Colonic mucosa (tissue), 4 donors: ENCODE data around the gene ARID4B. TPM values are rescaled to one million over a fixed set of nuclear protein-coding genes. Genes with fewer than 3 reads are reported as not detected.

Experiments
- DNase-seq: peaks from one replicate; pipeline ENCODE4 v3.0.0-alpha.2; 2020
- H3K27ac ChIP-seq: fragments of 200-600 bp; one replicate; pipeline ENCODE4 v1.8.0; 2021
- H3K27me3 ChIP-seq: fragments of 200-600 bp; one replicate; pipeline ENCODE4 v1.8.0; 2021
- H3K36me3 ChIP-seq: fragments of 200-600 bp; one replicate; pipeline ENCODE4 v1.8.0; 2021
- H3K4me1 ChIP-seq: fragments of 200-600 bp; one replicate; pipeline ENCODE4 v1.8.0; 2021; ENCODE audit warnings: mild to moderate bottlenecking
- H3K4me3 ChIP-seq: fragments of 200-600 bp; one replicate; pipeline ENCODE4 v1.8.0; 2021
- H3K9ac ChIP-seq, 2 donors: one replicate each; pipeline ENCODE4 v1.7.0; 2013; ENCODE audit warnings: control low read depth in 2 of 2, low read depth in 2 of 2, low read length in 2 of 2
- H3K9me3 ChIP-seq: fragments of 200-600 bp; one replicate; pipeline ENCODE4 v1.8.0; 2021
- intact Hi-C: fragments of 100-400 bp; cut with DNase I; formaldehyde crosslinking; loops from one replicate; pipeline ENCODE4 v1.14.1; 2022
- total RNA-seq, 2 donors: library from RNA; stranded (reverse); fragmentation: NEBNext Ultra II Directional in 1 of 2; extraction: Animal tissue kit (Norgen Biotek cat#: 25700) in 1 of 2; gene quantifications; one replicate each; pipeline ENCODE4 v1.2.1, GENCODE V29; 2021
- TF ChIP-seq, protein P1 (sequence below): fragments of 200-600 bp; IDR thresholded peaks from one replicate; pipeline ENCODE4 v1.8.0; 2022; ENCODE audit warnings: antibody characterized with exemption, mild to moderate bottlenecking
- donor health status: healthy.
- donor health status: DM: no; HTN: no; CAD: no.
- donor health status: DM: no; HTN: no; CAD: no.

Gene ARID4B
- total RNA-seq, 2 donors from 2014 or later, result 27.0 to 31.0 TPM

- Histone ChIP-seq H3K9me3 (no peaks in the 10 kb centered on the region), H3K4me1 (no peaks in the 10 kb centered on the region), H3K4me3 (no peak overlapping the region), H3K36me3 (peaks cover 7% of the 10 kb centered on the region), H3K9ac (no peak overlapping the region), H3K27me3 (no peaks in the 10 kb centered on the region), H3K27ac (no peak overlapping the region)
- DNase-seq, result no peak
- TF ChIP-seq, protein P1, sequence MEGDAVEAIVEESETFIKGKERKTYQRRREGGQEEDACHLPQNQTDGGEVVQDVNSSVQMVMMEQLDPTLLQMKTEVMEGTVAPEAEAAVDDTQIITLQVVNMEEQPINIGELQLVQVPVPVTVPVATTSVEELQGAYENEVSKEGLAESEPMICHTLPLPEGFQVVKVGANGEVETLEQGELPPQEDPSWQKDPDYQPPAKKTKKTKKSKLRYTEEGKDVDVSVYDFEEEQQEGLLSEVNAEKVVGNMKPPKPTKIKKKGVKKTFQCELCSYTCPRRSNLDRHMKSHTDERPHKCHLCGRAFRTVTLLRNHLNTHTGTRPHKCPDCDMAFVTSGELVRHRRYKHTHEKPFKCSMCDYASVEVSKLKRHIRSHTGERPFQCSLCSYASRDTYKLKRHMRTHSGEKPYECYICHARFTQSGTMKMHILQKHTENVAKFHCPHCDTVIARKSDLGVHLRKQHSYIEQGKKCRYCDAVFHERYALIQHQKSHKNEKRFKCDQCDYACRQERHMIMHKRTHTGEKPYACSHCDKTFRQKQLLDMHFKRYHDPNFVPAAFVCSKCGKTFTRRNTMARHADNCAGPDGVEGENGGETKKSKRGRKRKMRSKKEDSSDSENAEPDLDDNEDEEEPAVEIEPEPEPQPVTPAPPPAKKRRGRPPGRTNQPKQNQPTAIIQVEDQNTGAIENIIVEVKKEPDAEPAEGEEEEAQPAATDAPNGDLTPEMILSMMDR, result no peak
- intact Hi-C loops, result no loop called here
These were observed 189.2 kb downstream of the ARID4B start for GRCh38 chr1:235138821-235139220.

GRCh38 chr1:235136111-235136510 is 191.9 kb downstream of the ARID4B start:
- H3K27me3 ChIP-seq, result no peaks in the 10 kb centered on the region
- DNase-seq, result no peak
- no peak overlapping the region for H3K4me3 ChIP-seq
- intact Hi-C loops, result no loop called here
- peaks cover 7% of the 10 kb centered on the region for H3K36me3 ChIP-seq
- no peak overlapping the region for H3K9ac ChIP-seq
- no peaks in the 10 kb centered on the region for H3K9me3 ChIP-seq
- H3K27ac ChIP-seq, result no peak overlapping the region
- H3K4me1 ChIP-seq, result no peaks in the 10 kb centered on the region
- TF ChIP-seq, protein P1, result no peak

DNA sequence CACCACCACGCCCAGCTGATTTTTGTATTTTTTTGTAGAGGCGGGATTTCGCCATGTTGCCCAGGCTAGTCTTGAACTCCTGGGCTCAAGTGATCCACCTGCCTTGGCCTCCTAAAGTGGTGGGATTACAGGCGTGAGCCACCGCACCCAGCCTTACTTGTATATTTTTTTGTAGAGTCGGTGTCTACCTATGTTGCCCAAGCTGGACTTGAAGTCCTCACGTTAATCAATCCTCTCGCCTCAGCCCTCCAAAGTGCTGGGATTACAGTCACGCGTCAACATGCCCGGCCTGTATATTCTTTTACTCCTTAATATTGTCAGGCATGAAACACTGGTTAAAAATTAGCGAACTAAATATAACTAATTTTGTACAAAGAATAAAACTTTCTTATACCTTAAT is 193.8 kb downstream of the ARID4B start:
- H3K9ac ChIP-seq, result no peak overlapping the region
- H3K4me1 ChIP-seq, result no peaks in the 10 kb centered on the region
- no peaks in the 10 kb centered on the region for H3K9me3 ChIP-seq
- intact Hi-C loops, result no loop called here
- TF ChIP-seq, protein P1, result no peak
- H3K27ac ChIP-seq, result no peak overlapping the region
- no peaks in the 10 kb centered on the region for H3K27me3 ChIP-seq
- H3K4me3 ChIP-seq, result no peak overlapping the region
- H3K36me3 ChIP-seq, result peaks cover 7% of the 10 kb centered on the region
- no peak for DNase-seq

GRCh38 chr1:235133086-235133485 is 194.9 kb downstream of the ARID4B start:
- Histone ChIP-seq H3K9ac (no peak overlapping the region), H3K4me3 (no peak overlapping the region), H3K27ac (no peak overlapping the region), H3K9me3 (no peaks in the 10 kb centered on the region), H3K4me1 (no peaks in the 10 kb centered on the region), H3K36me3 (peaks cover 7% of the 10 kb centered on the region), H3K27me3 (no peaks in the 10 kb centered on the region)
- DNase-seq, result no peak
- intact Hi-C loops, result no loop called here
- TF ChIP-seq, protein P1, result no peak

DNA sequence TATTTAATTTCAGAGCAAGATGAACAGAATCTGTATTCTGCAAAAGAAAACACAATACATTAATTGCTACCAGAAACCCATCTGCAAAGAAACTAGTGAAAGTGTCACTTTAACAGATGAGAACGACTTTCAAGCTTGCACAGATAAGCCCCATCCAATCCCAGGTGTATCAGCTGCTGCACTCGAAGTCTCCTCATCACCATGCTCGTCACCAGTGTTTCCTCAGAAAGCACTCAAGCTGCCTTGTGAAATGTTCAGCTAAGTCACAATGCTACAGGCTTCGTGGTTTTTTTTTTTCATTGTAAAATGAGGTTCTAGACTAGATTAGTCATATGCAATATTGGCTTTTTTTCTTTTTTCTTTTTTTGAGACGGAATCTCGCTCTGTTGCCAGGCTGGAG is 196.0 kb downstream of the ARID4B start:
- TF ChIP-seq, protein P1, result no peak
- no peak overlapping the region for H3K4me3 ChIP-seq
- no peak overlapping the region for H3K27ac ChIP-seq
- no peaks in the 10 kb centered on the region for H3K4me1 ChIP-seq
- H3K27me3 ChIP-seq, result no peaks in the 10 kb centered on the region
- no peak overlapping the region for H3K9ac ChIP-seq
- intact Hi-C loops, result no loop called here
- H3K9me3 ChIP-seq, result no peaks in the 10 kb centered on the region
- DNase-seq, result no peak
- peaks cover 7% of the 10 kb centered on the region for H3K36me3 ChIP-seq
